ENCODE measurements around the gene ART5. TPM values are rescaled to one million over a fixed set of nuclear protein-coding genes. Genes with fewer than 3 reads are reported as not detected.
"Not testable (repeated sequence)": the region's sequence is repeated elsewhere in the genome, so short reads cannot be mapped to it uniquely, and the experiment has no call there.

The ART5 gene
- total RNA-seq, 1 experiment from 2014 or later = 4.5 TPM

DNA sequence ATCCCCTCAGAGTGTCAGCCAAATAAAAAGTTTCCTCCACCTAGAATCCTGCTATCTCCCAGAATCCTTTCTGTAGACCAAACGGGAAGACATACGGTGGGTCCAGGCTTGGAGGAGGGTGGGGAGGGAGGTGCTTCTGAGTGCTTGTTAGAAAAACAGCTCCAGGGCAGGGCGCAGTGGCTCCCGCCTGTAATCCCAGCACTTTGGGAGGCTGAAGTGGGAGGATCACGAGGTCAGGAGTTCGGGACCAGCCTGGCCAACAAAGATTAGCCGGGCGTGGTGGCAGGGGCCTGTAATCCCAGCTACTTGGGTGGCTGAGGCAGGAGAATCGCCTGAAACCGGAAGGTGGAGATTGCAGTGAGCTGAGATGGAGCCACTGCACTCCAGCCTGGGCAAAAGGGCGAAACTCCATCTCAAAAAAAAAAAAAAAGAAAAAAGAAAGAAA lies 1.3 kb upstream of the ART5 start:
- H3K27ac Mint-ChIP-seq; POLR2A ChIA-PET; ATAC-seq; DNase-seq (ENCODE audit: low spot score): not testable (repeated sequence)
- TF ChIP-seq ZNF317 (CRISPR knock-in tag; IDR thresholded peaks at IDR 0.05; ENCODE audit: borderline replicate concordance, low read depth) = peak; percentile 78
- CTCF ChIA-PET = interaction anchor here (0.5 to 1.1 kb wide), 9 partner anchors 28 to 235 kb away, joined by 3 to 4 read pairs (median 3); partner anchors contain the start of genes CHRNA10 and PGAP2
- Mint-ChIP-seq H3K36me3 (peaks cover 17% of the 10 kb centered on the region), H3K9me3 (peaks cover 20% of the 10 kb centered on the region), H3K4me3 (peak overlapping the region; percentile 84), H3K27me3 (ENCODE audit: low read depth) (peaks cover 30% of the 10 kb centered on the region), H3K4me1 (peaks cover 10% of the 10 kb centered on the region)

DNA sequence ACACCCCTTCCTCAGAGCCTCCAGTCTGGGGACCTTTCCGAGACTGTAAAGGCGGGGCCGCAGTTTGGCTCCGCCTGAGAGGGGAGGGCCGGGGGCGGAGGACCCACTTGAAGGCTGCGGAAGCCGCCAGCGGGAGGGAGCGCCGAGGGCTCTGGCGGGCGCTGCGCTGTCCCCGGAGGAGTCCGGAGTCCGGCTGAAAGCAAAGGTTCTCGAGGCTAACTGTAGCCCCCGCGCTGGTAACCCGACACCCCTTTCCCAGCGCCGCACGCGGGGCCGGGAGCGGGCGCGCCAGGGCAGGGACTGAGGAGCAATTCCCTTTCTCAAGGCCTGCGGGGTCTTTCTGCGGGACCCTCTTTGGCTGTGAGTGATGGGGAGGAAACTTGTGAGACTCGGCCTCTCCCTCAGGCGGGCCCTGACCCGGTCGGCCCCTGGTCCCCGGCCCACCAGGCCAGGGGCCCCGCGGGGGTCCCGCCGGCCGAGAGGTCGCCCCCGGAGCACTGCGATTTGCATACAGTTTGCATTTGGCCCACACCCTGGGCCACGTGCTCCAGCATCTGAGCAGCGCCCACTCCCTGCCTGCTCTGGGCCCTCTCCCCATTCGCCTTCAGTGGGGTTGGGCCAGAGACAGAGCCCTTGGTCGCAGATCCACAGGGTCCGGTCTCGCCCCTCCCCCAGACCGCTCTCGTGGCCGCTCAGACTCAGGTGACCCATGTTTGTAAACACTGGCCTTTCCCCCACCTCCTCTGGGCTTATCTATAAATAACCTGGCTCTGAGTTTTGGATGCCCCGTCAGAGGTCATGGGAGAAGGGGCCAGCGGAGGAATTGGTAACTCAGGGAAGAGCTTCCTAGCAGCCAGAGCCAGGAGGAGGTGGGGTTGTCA lies 519 bp upstream of the ART5 start:
- Mint-ChIP-seq H3K4me3 (peak overlapping the region; percentile 84), H3K27ac (peak overlapping the region; percentile 97), H3K27me3 (ENCODE audit: low read depth) (peaks cover 28% of the 10 kb centered on the region), H3K4me1 (peaks cover 10% of the 10 kb centered on the region), H3K36me3 (peaks cover 11% of the 10 kb centered on the region), H3K9me3 (peaks cover 15% of the 10 kb centered on the region)
- peak; percentile 93 for ATAC-seq
- peak; percentile 96 for DNase-seq (ENCODE audit: low spot score)
- CTCF ChIA-PET = interaction anchor here (0.6 to 1.1 kb wide), 6 partner anchors 15 to 234 kb away, joined by 3 to 4 read pairs (median 3); partner anchors contain the start of genes CHRNA10 and PGAP2
- TF ChIP-seq FOXK1 (CRISPR knock-in tag; IDR thresholded peaks at IDR 0.05) (peak; percentile 96), GRHL2 (CRISPR knock-in tag; IDR thresholded peaks at IDR 0.05; ENCODE audit: insufficient replicate concordance, severe bottlenecking) (no peak), TEAD4 (CRISPR knock-in tag; IDR thresholded peaks at IDR 0.05) (no peak), SP1 (CRISPR knock-in tag; conservative IDR thresholded peaks at IDR 0.05) (peak; percentile 50; the same call in 1 of the 2 replicates), ZBTB21 (CRISPR knock-in tag; IDR thresholded peaks at IDR 0.05; ENCODE audit: borderline replicate concordance) (0 out of 2 replicates have a peak, but pooled peaks have one; percentile 31), TP53 (CRISPR knock-in tag; IDR thresholded peaks at IDR 0.05) (peak; percentile 38; the same call in 1 of the 2 replicates), ATF1 (CRISPR knock-in tag; IDR thresholded peaks at IDR 0.05) (no peak), ZNF121 (CRISPR knock-in tag; IDR thresholded peaks at IDR 0.05) (peak; percentile 27; the same call in 1 of the 2 replicates), MYBL2 (CRISPR knock-in tag; IDR thresholded peaks at IDR 0.05) (no peak), ZNF423 (CRISPR knock-in tag; IDR thresholded peaks at IDR 0.05) (peak; percentile 93)
- TF ChIP-seq, protein P1, sequence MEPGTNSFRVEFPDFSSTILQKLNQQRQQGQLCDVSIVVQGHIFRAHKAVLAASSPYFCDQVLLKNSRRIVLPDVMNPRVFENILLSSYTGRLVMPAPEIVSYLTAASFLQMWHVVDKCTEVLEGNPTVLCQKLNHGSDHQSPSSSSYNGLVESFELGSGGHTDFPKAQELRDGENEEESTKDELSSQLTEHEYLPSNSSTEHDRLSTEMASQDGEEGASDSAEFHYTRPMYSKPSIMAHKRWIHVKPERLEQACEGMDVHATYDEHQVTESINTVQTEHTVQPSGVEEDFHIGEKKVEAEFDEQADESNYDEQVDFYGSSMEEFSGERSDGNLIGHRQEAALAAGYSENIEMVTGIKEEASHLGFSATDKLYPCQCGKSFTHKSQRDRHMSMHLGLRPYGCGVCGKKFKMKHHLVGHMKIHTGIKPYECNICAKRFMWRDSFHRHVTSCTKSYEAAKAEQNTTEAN (CRISPR knock-in tag; IDR thresholded peaks at IDR 0.05) = 0 out of 2 replicates have a peak, but pooled peaks have one; percentile 27
- TF ChIP-seq, protein P2, sequence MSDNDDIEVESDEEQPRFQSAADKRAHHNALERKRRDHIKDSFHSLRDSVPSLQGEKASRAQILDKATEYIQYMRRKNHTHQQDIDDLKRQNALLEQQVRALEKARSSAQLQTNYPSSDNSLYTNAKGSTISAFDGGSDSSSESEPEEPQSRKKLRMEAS (CRISPR knock-in tag; IDR thresholded peaks at IDR 0.05) = peak; percentile 87
- TF ChIP-seq, protein P3, sequence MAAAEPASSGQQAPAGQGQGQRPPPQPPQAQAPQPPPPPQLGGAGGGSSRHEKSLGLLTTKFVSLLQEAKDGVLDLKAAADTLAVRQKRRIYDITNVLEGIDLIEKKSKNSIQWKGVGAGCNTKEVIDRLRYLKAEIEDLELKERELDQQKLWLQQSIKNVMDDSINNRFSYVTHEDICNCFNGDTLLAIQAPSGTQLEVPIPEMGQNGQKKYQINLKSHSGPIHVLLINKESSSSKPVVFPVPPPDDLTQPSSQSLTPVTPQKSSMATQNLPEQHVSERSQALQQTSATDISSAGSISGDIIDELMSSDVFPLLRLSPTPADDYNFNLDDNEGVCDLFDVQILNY (CRISPR knock-in tag; IDR thresholded peaks at IDR 0.05) = peak; percentile 66; the same call in 1 of the 2 replicates
- TF ChIP-seq, protein P4, sequence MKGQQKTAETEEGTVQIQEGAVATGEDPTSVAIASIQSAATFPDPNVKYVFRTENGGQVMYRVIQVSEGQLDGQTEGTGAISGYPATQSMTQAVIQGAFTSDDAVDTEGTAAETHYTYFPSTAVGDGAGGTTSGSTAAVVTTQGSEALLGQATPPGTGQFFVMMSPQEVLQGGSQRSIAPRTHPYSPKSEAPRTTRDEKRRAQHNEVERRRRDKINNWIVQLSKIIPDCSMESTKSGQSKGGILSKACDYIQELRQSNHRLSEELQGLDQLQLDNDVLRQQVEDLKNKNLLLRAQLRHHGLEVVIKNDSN (CRISPR knock-in tag; IDR thresholded peaks at IDR 0.05) = peak; percentile 85
- TF ChIP-seq, protein P5, sequence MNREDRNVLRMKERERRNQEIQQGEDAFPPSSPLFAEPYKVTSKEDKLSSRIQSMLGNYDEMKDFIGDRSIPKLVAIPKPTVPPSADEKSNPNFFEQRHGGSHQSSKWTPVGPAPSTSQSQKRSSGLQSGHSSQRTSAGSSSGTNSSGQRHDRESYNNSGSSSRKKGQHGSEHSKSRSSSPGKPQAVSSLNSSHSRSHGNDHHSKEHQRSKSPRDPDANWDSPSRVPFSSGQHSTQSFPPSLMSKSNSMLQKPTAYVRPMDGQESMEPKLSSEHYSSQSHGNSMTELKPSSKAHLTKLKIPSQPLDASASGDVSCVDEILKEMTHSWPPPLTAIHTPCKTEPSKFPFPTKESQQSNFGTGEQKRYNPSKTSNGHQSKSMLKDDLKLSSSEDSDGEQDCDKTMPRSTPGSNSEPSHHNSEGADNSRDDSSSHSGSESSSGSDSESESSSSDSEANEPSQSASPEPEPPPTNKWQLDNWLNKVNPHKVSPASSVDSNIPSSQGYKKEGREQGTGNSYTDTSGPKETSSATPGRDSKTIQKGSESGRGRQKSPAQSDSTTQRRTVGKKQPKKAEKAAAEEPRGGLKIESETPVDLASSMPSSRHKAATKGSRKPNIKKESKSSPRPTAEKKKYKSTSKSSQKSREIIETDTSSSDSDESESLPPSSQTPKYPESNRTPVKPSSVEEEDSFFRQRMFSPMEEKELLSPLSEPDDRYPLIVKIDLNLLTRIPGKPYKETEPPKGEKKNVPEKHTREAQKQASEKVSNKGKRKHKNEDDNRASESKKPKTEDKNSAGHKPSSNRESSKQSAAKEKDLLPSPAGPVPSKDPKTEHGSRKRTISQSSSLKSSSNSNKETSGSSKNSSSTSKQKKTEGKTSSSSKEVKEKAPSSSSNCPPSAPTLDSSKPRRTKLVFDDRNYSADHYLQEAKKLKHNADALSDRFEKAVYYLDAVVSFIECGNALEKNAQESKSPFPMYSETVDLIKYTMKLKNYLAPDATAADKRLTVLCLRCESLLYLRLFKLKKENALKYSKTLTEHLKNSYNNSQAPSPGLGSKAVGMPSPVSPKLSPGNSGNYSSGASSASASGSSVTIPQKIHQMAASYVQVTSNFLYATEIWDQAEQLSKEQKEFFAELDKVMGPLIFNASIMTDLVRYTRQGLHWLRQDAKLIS (CRISPR knock-in tag; IDR thresholded peaks at IDR 0.05; ENCODE audit: borderline replicate concordance) = 0 out of 2 replicates have a peak, but pooled peaks have one; percentile 50
- TF ChIP-seq, protein P6, sequence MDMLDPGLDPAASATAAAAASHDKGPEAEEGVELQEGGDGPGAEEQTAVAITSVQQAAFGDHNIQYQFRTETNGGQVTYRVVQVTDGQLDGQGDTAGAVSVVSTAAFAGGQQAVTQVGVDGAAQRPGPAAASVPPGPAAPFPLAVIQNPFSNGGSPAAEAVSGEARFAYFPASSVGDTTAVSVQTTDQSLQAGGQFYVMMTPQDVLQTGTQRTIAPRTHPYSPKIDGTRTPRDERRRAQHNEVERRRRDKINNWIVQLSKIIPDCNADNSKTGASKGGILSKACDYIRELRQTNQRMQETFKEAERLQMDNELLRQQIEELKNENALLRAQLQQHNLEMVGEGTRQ (CRISPR knock-in tag; IDR thresholded peaks at IDR 0.05) = peak; percentile 84
- POLR2A ChIA-PET = no interaction called here
